Right atrium auricular region (tissue), 2 donors: Measurements from ENCODE around the gene MCUB. TPM values are rescaled to one million over a fixed set of nuclear protein-coding genes. Genes with fewer than 3 reads are reported as not detected.
A peak's percentile ranks its signal among the peaks of the same experiment; 100 is the strongest.

Source experiments
- DNase-seq: peaks from one replicate; pipeline ENCODE4 v3.0.0-alpha.2; 2019; ENCODE audit warnings: low spot score
- H3K27ac ChIP-seq, 2 donors: fragments of 200-600 bp; sonication (generic); 1 replicate in 1 of 2; 2 replicates in 1 of 2; pipeline ENCODE4 v1.5.1; 2016 to 2019
- H3K27me3 ChIP-seq, 2 donors: fragments of 200-600 bp; sonication (generic); one replicate each; pipeline versions ENCODE4 v1.5.1 to v1.6.0; 2017 to 2019
- H3K36me3 ChIP-seq: fragments of 200-600 bp; sonication (generic); one replicate; pipeline ENCODE4 v1.5.1; 2016
- H3K4me1 ChIP-seq, 2 donors: fragments of 200-600 bp; sonication (generic); one replicate each; pipeline versions ENCODE4 v1.5.1 to v1.6.0; 2017 to 2019
- H3K4me3 ChIP-seq, 2 donors: fragments of 200-600 bp; sonication (generic); 1 replicate in 1 of 2; 2 replicates in 1 of 2; pipeline ENCODE4 v1.5.1; 2017 to 2019; ENCODE audit warnings: mild to moderate bottlenecking in 1 of 2, moderate library complexity in 1 of 2
- H3K9me3 ChIP-seq, 2 donors: fragments of 200-600 bp; sonication (generic); one replicate each; pipeline ENCODE4 v1.5.1; 2019
- total RNA-seq, 2 donors: library from RNA; depleted of rRNA; stranded (reverse); fragments of >200 nt; gene quantifications; one replicate each; pipeline ENCODE4 v1.1.0, GENCODE V29; 2016
- TF ChIP-seq, protein P1 (sequence below), 2 donors: fragments of 200-600 bp; sonication (generic); IDR thresholded peaks; one replicate each; pipeline ENCODE4 v1.5.1; 2019; ENCODE audit warnings: antibody characterized with exemption in 2 of 2

The MCUB gene
- total RNA-seq, 2 donors from 2014 or later = 25.0 to 28.1 TPM

DNA sequence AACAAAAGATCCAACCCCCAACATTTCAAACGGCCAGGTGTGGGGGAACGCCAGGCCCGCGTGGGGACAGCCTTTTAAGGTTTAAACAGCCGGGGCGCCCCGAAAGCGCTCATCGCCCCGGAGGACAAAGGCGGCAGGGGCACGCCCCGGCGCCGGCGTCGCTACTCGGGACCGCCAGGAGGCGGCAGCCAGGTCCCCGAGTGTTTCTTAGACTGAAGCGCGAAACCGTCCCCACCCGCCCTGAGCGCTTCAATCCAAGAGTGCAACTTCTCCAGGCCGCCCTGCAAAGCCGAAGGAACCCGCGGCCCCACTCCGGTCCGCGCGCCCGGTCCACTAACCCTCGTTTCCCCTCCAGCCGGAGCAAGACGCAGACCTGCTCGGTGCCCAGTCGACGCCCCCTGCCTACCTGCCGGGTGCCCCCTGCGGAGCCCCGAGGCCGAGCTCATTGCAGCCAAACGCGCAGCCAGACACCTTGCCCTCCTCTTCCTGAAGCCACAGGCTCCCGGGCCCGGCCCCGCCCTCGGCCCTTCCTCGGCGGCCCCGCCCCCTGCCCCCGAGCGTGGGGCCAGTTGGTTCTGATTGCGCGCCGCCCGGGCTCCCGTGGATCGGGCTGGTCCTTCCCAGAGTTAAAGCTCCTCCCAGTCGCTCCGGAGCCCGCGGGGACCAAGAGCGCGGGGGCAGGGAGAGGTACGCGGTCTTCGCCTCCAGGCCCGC is 143.1 kb downstream of the MCUB start, which contains the start of gene CASP6:
CASP6 (minus strand) TSS at position 496 of the 714 bp plus-strand sequence; CDS start at position 446, 50 bp downstream.
- Histone ChIP-seq H3K27ac (peak within 1 kb of the TSS; percentile 84 to 91), H3K4me1 (peaks cover 0 to 26% of the 10 kb centered on the region in 2 donors), H3K4me3 (peak within 1 kb of the TSS; percentile 73 to 85), H3K27me3 (no peaks in the 10 kb centered on the region), H3K36me3 (peaks cover 6% of the 10 kb centered on the region), H3K9me3 (no peaks in the 10 kb centered on the region)
- TF ChIP-seq, protein P1, sequence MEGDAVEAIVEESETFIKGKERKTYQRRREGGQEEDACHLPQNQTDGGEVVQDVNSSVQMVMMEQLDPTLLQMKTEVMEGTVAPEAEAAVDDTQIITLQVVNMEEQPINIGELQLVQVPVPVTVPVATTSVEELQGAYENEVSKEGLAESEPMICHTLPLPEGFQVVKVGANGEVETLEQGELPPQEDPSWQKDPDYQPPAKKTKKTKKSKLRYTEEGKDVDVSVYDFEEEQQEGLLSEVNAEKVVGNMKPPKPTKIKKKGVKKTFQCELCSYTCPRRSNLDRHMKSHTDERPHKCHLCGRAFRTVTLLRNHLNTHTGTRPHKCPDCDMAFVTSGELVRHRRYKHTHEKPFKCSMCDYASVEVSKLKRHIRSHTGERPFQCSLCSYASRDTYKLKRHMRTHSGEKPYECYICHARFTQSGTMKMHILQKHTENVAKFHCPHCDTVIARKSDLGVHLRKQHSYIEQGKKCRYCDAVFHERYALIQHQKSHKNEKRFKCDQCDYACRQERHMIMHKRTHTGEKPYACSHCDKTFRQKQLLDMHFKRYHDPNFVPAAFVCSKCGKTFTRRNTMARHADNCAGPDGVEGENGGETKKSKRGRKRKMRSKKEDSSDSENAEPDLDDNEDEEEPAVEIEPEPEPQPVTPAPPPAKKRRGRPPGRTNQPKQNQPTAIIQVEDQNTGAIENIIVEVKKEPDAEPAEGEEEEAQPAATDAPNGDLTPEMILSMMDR (IDR thresholded peaks at IDR 0.05) = peak; percentile 70 to 82
- DNase-seq = peak; percentile 86

DNA sequence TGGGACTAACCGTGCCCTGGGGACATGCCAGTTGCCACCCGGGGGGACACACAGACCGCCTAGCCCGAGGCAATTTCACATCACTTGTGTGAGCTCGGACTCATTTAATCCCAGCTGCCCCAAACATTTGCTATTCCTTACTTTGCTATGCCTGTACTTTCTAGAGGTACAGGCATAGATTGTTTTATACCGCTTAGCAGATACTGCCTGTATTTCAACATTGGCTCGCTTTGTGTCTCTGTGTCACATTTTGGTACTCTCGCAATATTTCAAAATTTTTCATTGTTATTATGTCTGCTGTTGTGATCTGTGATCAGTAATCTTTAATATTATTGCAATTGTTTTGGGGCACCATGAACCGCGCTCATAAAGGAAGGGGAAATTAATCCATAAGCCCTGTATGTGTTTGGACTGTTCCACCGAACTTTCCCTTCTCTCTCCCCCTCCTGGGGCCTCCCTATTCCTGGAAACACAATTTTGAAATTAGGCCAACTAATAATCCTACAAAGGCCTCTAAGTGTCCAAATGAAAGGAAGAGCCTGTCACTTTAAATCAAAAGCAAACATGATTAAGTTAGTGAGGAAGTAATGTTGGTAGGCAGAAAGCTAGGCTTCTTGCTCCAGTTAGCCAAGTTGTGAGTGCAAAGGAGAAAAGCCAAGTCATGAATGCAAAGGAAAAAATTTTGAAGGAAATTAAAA is 143.8 kb downstream of the MCUB start:
- Histone ChIP-seq H3K27ac (peak overlapping the region; percentile 84 to 91), H3K4me3 (peak overlapping the region; percentile 73 to 85), H3K27me3 (no peaks in the 10 kb centered on the region), H3K4me1 (peaks cover 0 to 26% of the 10 kb centered on the region in 2 donors), H3K9me3 (no peaks in the 10 kb centered on the region), H3K36me3 (peaks cover 6% of the 10 kb centered on the region)
- no peak for DNase-seq
- TF ChIP-seq, protein P1 (IDR thresholded peaks at IDR 0.05) = no peak

DNA sequence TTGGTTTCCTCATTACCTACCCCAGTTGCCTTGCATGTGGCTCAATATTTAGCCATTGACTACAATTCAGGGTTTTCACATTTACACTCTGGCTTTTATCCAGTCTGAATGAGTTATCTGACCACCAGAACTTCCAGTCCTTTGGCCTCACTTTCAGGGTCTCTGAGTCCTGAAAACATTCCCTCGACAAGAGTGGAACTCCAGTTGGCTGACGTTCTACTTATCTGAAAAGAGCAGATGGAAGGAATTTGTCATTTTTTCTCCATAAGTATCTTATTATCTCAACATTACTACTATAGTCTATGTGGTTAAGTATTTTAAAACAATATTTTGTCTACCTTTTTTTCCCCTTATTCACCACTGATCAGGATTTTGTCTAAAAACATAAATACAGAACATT is 148.4 kb downstream of the MCUB start:
- Histone ChIP-seq H3K27ac (no peak overlapping the region), H3K9me3 (no peaks in the 10 kb centered on the region), H3K36me3 (peaks cover 9% of the 10 kb centered on the region), H3K27me3 (no peaks in the 10 kb centered on the region), H3K4me1 (peaks cover 0 to 8% of the 10 kb centered on the region in 2 donors), H3K4me3 (no peak overlapping the region)
- no peak for DNase-seq
- TF ChIP-seq, protein P1 (IDR thresholded peaks at IDR 0.05) = no peak

DNA sequence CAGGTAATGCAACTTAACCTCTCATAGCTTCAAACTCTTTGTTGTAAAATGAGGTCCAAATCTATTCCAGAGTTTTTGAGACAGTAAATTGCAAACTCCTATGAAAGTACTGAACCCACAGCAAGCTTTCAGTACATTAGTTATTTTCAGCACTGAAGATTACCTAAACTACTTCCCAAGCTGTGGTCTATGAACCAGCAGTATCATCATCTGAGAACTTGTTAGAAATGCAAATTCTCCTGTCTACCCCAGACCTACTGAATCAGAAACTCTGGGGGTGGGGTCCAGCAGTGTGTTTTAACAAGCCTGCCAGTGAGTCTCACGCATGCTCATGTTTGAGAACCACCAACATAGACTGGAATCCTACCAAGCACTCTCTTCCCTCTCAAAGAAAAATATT is 148.9 kb downstream of the MCUB start:
- H3K36me3 ChIP-seq = peaks cover 14% of the 10 kb centered on the region
- H3K27me3 ChIP-seq = no peaks in the 10 kb centered on the region
- no peak for DNase-seq
- H3K4me3 ChIP-seq = no peak overlapping the region
- TF ChIP-seq, protein P1 (IDR thresholded peaks at IDR 0.05) = no peak
- peaks cover 0 to 2% of the 10 kb centered on the region in 2 donors for H3K4me1 ChIP-seq
- no peaks in the 10 kb centered on the region for H3K9me3 ChIP-seq
- H3K27ac ChIP-seq = no peak overlapping the region

DNA sequence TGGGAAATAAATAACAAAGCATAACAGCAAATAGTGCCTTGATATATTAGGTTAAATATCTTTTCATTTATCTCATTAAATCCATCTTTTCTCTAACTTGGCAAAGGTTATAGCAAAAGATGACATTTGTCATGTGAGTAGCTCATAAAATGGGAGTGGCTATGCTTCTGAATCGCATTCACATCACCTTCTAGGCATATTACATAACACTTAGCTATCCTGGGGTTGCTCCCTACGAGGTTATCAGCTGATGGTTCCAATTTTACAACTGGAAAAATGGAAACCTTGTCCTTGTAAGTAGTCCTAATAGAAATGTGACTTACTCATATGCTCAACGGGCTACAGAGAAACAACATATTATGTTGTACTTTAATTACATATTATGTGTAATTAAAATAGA is 153.5 kb downstream of the MCUB start:
- H3K36me3 ChIP-seq = peaks cover 22% of the 10 kb centered on the region
- no peak overlapping the region for H3K27ac ChIP-seq

More for the DNA sequence above, 153.5 kb downstream of the MCUB start:
- H3K9me3 ChIP-seq = no peaks in the 10 kb centered on the region
- TF ChIP-seq, protein P1 (IDR thresholded peaks at IDR 0.05) = no peak
- H3K4me3 ChIP-seq = no peak overlapping the region
- no peaks in the 10 kb centered on the region for H3K27me3 ChIP-seq
- DNase-seq = no peak
- no peaks in the 10 kb centered on the region for H3K4me1 ChIP-seq
